GM10266 (cell line): ENCODE results near the gene TRIM27.
"Not testable (repeated sequence)": the region's sequence is repeated elsewhere in the genome, so short reads cannot be mapped to it uniquely, and the experiment has no call there.

Source experiments
- DNase-seq: peaks from one replicate; pipeline ENCODE4 v3.0.0; 2012; ENCODE audit errors: extremely low spot score
- TF ChIP-seq, protein P1 (sequence below): IDR thresholded peaks from 2 replicates; pipeline ENCODE4 v1.5.1; 2012; ENCODE audit warnings: mild to moderate bottlenecking, low read depth; ENCODE audit not compliant: control insufficient read depth, insufficient read depth; ENCODE audit errors: missing control alignments

Gene TRIM27

DNA sequence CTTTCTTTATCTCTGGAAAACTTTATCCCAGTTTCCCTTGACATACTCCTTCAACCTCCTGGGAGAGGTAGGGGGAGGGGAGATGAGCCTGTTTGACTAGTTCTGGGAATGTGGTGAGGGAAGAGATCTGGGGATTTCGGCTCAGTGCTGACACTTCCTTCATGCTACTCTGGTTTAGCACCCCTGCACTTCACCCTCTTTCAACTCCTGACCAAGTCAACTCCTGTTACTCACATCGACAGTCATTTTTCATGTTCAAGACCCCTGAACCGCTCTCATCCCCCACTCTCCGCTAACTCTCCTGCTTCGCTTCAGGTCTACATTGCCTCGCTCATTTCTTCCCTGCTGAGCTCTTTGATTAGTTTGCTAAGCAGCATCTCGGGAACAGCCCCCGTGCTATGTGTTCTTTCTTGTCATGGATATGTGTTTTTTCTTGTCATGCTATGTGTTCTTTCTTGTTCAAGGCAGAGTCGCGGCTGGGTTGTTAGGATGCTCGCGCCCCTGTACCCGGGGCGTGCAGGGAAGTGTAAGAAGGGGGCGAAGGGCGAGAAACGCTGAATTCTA is 16.6 kb upstream of the TRIM27 start:
- DNase-seq: no peak
- TF ChIP-seq, protein P1, sequence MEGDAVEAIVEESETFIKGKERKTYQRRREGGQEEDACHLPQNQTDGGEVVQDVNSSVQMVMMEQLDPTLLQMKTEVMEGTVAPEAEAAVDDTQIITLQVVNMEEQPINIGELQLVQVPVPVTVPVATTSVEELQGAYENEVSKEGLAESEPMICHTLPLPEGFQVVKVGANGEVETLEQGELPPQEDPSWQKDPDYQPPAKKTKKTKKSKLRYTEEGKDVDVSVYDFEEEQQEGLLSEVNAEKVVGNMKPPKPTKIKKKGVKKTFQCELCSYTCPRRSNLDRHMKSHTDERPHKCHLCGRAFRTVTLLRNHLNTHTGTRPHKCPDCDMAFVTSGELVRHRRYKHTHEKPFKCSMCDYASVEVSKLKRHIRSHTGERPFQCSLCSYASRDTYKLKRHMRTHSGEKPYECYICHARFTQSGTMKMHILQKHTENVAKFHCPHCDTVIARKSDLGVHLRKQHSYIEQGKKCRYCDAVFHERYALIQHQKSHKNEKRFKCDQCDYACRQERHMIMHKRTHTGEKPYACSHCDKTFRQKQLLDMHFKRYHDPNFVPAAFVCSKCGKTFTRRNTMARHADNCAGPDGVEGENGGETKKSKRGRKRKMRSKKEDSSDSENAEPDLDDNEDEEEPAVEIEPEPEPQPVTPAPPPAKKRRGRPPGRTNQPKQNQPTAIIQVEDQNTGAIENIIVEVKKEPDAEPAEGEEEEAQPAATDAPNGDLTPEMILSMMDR: no peak

DNA sequence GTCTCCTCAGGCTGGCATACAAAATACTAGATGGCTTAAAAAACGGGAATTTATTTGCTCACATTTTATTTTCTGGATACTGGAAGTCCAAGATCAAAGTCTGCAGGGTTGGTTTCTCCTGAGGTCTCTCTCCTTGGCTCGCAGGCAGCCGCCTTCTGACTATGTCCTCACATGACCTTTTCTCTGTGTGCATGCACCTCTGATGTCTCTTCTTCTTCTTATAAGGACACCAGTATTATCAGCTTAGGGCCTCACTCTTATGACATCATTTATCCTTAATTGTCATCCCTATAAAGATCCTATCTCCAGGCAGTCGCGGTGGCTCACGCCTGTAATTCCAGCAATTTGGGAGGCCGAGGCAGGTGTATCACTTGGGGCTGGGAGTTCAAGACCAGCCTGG is 9.3 kb upstream of the TRIM27 start:
- TF ChIP-seq, protein P1: no peak
- DNase-seq: no peak

DNA sequence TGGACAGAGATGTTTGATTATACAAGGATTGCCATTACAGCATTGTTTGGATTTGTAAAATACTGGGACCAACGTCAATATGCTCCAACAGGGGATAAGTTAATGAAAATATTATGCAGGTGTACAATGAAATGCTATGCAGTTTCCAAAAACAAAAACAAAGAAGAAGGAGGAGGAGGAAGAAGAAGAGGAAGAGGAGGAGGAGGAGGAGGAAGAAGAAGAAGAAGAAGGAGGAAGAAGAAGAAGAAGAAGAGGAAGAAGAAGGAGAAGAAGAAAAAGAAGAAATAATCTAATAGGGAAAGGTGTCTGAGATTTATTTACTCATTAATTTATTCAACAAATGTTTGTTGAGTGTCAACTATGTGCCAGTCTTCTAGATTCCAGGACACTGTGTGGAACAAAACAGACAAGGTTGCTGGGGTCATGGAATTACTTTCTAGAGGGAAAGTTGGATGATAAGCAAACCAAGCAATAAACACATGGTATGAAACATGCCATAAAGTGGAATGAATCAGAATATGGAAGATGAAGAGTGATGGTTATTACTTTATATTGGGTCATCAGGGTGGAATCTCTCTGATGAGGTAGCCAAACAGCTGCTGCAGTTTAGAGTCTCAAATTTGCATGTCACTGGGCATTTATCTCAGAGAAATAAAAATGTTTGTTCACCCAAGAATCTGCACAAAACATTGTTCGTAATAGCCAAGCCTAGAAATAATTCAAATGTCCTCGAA is 6.3 kb upstream of the TRIM27 start:
- TF ChIP-seq, protein P1: no peak
- no peak for DNase-seq

DNA sequence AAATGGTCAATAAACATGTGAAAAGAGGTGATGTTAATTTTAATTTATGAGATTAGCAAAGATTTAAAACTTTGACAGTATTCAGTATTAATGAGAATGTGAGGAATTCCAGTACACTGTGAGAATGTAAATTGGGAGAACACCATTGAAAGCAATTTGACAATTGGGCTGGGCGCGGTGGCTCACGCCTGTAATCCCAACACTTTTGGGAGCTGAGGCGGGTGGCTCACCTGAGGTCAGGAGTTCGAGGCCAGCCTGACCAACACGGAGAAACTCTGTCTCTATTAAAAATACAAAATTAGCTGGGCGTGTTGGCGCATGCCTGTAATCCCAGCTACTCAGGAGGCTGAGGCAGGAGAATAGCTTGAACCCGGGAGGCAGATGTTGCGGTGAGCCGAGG is 5.6 kb upstream of the TRIM27 start:
- not testable (repeated sequence) for DNase-seq

DNA sequence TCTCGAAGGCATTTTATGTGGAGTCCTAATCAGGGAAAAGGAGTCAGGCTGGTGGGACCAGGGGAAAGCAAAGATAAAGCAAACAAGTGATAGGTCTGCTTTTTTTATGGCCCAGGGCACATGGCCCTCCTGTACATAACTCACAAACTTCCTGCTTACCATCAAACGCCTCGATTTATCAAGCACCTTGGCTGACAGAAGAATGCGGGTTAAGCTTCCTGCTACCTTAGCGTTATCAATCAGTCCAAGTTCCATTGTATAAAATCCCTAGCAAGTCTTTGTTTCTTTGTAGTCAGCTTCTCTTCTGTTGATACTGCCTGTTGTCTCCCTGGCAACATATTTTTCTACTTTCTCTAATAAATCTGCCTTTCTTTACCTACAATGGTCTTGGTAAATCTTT is 4.1 kb upstream of the TRIM27 start:
- no peak for DNase-seq
- TF ChIP-seq, protein P1: no peak

DNA sequence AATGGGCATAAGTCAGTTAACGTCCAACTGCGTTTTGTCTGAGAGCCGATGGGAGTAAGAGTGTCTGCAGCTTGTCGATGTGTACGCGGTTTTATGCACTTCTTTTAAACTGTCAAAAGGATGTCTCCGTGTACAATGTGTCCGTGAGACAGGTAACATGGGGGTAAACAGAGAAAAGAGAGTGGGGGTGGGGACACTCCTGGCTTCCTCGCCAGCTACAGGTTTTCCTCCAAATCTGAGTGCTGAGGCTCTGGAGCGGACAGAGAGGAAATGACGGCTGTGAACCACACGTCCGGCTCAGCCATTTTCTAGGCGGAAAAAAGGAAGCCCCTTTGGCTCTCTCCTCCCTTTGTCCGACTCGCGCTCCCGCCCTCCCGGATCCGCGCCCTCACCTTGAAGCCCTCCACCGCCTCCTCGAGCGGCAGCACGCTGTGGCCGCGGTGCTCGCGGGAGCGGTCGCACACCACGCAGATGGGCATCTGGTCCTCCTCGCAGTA is 916 bp downstream of the TRIM27 start:
- TF ChIP-seq, protein P1: no peak
- peak; percentile 54 for DNase-seq

DNA sequence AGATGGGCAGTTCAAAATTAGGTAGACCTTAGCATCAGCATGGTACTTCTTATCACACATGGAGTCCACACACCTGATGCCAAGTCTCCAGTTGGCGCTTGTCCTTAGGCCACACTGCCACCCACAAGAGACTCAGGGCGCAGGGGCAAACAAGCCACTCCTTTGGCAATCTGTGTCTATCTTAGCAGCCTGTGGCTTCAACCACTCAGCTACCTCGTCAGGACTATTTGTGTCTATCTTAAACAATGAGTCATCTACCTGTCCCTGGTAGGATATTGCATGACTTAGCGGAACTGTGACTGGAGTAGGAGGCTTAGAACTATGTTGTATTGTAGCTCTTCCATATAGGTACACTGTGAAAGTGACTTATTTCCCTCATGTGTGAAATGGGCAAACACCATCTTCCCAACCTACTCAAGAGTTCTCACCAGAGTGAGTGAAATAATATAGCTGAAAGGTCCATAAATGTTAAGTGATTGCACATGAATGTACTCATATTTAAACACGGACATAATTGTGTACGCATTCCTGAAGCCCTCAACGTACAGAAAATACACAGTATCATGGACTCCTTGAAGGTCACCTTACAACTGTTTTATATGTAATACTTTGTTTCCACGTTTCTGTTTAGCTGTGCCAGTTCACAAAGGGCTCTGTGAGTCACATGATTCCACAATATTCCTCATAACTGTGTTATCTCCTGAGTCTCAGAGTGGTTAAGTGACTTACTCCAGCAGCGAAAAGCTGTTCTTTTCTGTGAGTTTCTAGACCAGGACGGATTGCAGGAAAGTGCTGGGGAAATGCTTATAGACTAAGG is 1.6 kb downstream of the TRIM27 start:
- TF ChIP-seq, protein P1: no peak
- DNase-seq: no peak
